Neural cell (in vitro differentiated cells): ENCODE results near the gene PTPRN2. TPM values are rescaled to one million over a fixed set of nuclear protein-coding genes. Genes with fewer than 3 reads are reported as not detected.

Source experiments
- H2AFZ ChIP-seq: fragments of 200-600, 300-800 bp; sonication (generic), shearing (Covaris generic); 2 replicates; pipeline ENCODE4 v1.6.0; 2014; ENCODE audit warnings: low read depth, mild to moderate bottlenecking, antibody characterized with exemption, low read length, moderate library complexity
- H3F3A ChIP-seq: fragments of 200-600 bp; shearing (Covaris generic); 2 replicates; pipeline ENCODE4 v1.6.1; 2016; ENCODE audit warnings: mild to moderate bottlenecking, moderate library complexity, mixed read lengths, antibody characterized with exemption, low read length; ENCODE audit not compliant: insufficient read depth, poor library complexity, severe bottlenecking
- H3K27ac ChIP-seq: fragments of 200-600, 300-800 bp; sonication (generic), shearing (Covaris generic); 2 replicates; pipeline ENCODE4 v1.5.1; 2014; ENCODE audit warnings: mild to moderate bottlenecking, low read length, moderate library complexity
- H3K27me3 ChIP-seq: fragments of 300-800, 200-600 bp; sonication (generic), shearing (Covaris generic); 2 replicates; pipeline ENCODE4 v1.6.0; 2014; ENCODE audit warnings: mild to moderate bottlenecking, low read depth, low read length, moderate library complexity; ENCODE audit not compliant: insufficient read depth
- H3K36me3 ChIP-seq: fragments of 300-800, 200-600 bp; sonication (generic), shearing (Covaris generic); 2 replicates; pipeline ENCODE4 v1.5.1; 2014; ENCODE audit warnings: mild to moderate bottlenecking, antibody characterized with exemption, low read length, moderate library complexity; ENCODE audit not compliant: insufficient read depth
- H3K4me2 ChIP-seq: fragments of 300-800, 200-600 bp; sonication (generic), shearing (Covaris generic); 2 replicates; pipeline ENCODE4 v1.6.0; 2014; ENCODE audit warnings: mild to moderate bottlenecking, low read length
- H3K4me3 ChIP-seq: fragments of 300-800, 200-600 bp; sonication (generic), shearing (Covaris generic); 2 replicates; pipeline ENCODE4 v1.5.1; 2014; ENCODE audit warnings: mild to moderate bottlenecking, low read length, moderate library complexity
- H3K79me2 ChIP-seq: fragments of 200-600 bp; shearing (Covaris generic); replicated peaks from 2 replicates; pipeline ENCODE4 v1.6.0; 2014; ENCODE audit warnings: mild to moderate bottlenecking, low read length, moderate library complexity; ENCODE audit not compliant: insufficient read depth
- H3K9ac ChIP-seq: fragments of 300-800, 200-600 bp; sonication (generic), shearing (Covaris generic); 2 replicates; pipeline ENCODE4 v1.6.1; 2016; ENCODE audit warnings: mild to moderate bottlenecking, low read length, mixed read lengths
- H3K9me2 ChIP-seq: fragments of 200-600 bp; shearing (Covaris generic); 2 replicates; pipeline ENCODE4 v1.6.1; 2016; ENCODE audit warnings: mild to moderate bottlenecking, low read length, mixed read lengths; ENCODE audit not compliant: insufficient read depth
- H3K9me3 ChIP-seq: fragments of 200-600, 300-800 bp; sonication (generic), shearing (Covaris generic); 2 replicates; pipeline ENCODE4 v1.6.1; 2016; ENCODE audit warnings: mild to moderate bottlenecking, mixed run types, low read length, moderate library complexity, mixed read lengths
- H4K20me1 ChIP-seq: fragments of 200-600 bp; shearing (Covaris generic); 2 replicates; pipeline ENCODE4 v1.6.1; 2016; ENCODE audit warnings: mild to moderate bottlenecking, mixed run types; ENCODE audit not compliant: insufficient read depth
- EP300 ChIP-seq: fragments of 450-650 bp; conservative IDR thresholded peaks from 2 replicates; pipeline ENCODE4 v1.6.1; 2014; ENCODE audit warnings: antibody characterized with exemption, mild to moderate bottlenecking, moderate library complexity; ENCODE audit not compliant: poor library complexity, severe bottlenecking
- EZH2 ChIP-seq: fragments of 200-600, 300-800 bp; shearing (Covaris generic), sonication (generic); IDR thresholded peaks from 2 replicates; pipeline ENCODE4 v1.6.1; 2014; ENCODE audit warnings: antibody characterized with exemption, low read length, borderline replicate concordance, mild to moderate bottlenecking; ENCODE audit not compliant: insufficient read depth, poor library complexity, severe bottlenecking
- MXI1 ChIP-seq: fragments of 450-650 bp; conservative IDR thresholded peaks from 2 replicates; pipeline ENCODE4 v1.6.1; 2014; ENCODE audit warnings: antibody characterized with exemption, mild to moderate bottlenecking; ENCODE audit not compliant: poor library complexity, severe bottlenecking
- POLR2AphosphoS5 ChIP-seq: IDR thresholded peaks from 2 replicates; pipeline ENCODE4 v1.6.1; 2012
- RAD21 ChIP-seq: fragments of 450-650 bp; conservative IDR thresholded peaks from 2 replicates; pipeline ENCODE4 v1.6.1; 2014; ENCODE audit warnings: antibody characterized with exemption, mild to moderate bottlenecking, moderate library complexity
- SMC3 ChIP-seq: fragments of 450-650 bp; conservative IDR thresholded peaks from 2 replicates; pipeline ENCODE4 v1.6.1; 2014; ENCODE audit warnings: antibody characterized with exemption, mild to moderate bottlenecking, moderate library complexity; ENCODE audit not compliant: poor library complexity
- TAF1 ChIP-seq: IDR thresholded peaks from 2 replicates; pipeline ENCODE4 v1.6.1; 2012; ENCODE audit warnings: low read depth
- polyA plus RNA-seq: library from polyadenylated mRNA; depleted of rRNA; stranded (reverse); fragments of >200 nt; gene quantifications from 2 replicates; pipeline ENCODE4 v1.2.3, GENCODE V29; 2014
- TF ChIP-seq, protein P1 (sequence below): fragments of 450-650 bp; IDR thresholded peaks from 2 replicates; pipeline ENCODE4 v1.5.1; 2014; ENCODE audit warnings: antibody characterized with exemption, mild to moderate bottlenecking, moderate library complexity; ENCODE audit not compliant: poor library complexity, severe bottlenecking
- TF ChIP-seq, protein P2 (sequence below): IDR thresholded peaks from 2 replicates; pipeline ENCODE4 v1.6.1; 2012; ENCODE audit warnings: borderline replicate concordance

The PTPRN2 gene
- polyA plus RNA-seq, 1 donor from 2014 or later = 31.0 TPM

DNA sequence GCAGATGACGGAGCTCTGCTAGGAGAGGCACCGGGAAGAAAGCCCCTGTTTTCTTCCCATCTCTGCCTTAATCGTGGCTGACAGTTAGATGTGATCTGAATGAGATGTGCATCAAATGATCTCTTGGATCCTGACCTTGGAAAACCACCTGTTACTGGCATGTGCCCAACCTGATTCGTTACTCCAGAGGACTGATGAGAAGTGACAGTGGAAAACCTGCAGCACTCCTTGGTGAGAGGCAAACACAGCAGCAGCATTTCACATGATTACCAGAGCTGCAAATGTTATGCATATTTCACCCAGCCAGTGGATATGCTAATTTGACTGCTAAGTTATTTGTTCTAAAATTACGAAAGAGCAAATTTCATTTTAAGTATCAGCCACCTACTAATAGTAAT lies 95.3 kb downstream of the PTPRN2 start:
- no peaks in the 10 kb centered on the region for H3K9me3 ChIP-seq
- H3K9ac ChIP-seq = peak overlapping the region; percentile 35
- H3K4me3 ChIP-seq = no peak overlapping the region
- H2AFZ ChIP-seq = no peak overlapping the region
- H3K27ac ChIP-seq = peak overlapping the region; percentile 56
- H3K79me2 ChIP-seq = no peaks in the 10 kb centered on the region
- H3K36me3 ChIP-seq = no peaks in the 10 kb centered on the region
- TF ChIP-seq, protein P1, sequence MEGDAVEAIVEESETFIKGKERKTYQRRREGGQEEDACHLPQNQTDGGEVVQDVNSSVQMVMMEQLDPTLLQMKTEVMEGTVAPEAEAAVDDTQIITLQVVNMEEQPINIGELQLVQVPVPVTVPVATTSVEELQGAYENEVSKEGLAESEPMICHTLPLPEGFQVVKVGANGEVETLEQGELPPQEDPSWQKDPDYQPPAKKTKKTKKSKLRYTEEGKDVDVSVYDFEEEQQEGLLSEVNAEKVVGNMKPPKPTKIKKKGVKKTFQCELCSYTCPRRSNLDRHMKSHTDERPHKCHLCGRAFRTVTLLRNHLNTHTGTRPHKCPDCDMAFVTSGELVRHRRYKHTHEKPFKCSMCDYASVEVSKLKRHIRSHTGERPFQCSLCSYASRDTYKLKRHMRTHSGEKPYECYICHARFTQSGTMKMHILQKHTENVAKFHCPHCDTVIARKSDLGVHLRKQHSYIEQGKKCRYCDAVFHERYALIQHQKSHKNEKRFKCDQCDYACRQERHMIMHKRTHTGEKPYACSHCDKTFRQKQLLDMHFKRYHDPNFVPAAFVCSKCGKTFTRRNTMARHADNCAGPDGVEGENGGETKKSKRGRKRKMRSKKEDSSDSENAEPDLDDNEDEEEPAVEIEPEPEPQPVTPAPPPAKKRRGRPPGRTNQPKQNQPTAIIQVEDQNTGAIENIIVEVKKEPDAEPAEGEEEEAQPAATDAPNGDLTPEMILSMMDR = no peak
- TF ChIP-seq, protein P2, sequence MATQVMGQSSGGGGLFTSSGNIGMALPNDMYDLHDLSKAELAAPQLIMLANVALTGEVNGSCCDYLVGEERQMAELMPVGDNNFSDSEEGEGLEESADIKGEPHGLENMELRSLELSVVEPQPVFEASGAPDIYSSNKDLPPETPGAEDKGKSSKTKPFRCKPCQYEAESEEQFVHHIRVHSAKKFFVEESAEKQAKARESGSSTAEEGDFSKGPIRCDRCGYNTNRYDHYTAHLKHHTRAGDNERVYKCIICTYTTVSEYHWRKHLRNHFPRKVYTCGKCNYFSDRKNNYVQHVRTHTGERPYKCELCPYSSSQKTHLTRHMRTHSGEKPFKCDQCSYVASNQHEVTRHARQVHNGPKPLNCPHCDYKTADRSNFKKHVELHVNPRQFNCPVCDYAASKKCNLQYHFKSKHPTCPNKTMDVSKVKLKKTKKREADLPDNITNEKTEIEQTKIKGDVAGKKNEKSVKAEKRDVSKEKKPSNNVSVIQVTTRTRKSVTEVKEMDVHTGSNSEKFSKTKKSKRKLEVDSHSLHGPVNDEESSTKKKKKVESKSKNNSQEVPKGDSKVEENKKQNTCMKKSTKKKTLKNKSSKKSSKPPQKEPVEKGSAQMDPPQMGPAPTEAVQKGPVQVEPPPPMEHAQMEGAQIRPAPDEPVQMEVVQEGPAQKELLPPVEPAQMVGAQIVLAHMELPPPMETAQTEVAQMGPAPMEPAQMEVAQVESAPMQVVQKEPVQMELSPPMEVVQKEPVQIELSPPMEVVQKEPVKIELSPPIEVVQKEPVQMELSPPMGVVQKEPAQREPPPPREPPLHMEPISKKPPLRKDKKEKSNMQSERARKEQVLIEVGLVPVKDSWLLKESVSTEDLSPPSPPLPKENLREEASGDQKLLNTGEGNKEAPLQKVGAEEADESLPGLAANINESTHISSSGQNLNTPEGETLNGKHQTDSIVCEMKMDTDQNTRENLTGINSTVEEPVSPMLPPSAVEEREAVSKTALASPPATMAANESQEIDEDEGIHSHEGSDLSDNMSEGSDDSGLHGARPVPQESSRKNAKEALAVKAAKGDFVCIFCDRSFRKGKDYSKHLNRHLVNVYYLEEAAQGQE = peak; percentile 39
- peaks cover 4% of the 10 kb centered on the region for H3F3A ChIP-seq
- no peak overlapping the region for H3K4me2 ChIP-seq
- no peaks in the 10 kb centered on the region for H4K20me1 ChIP-seq
- no peaks in the 10 kb centered on the region for H3K9me2 ChIP-seq
- no peaks in the 10 kb centered on the region for H3K27me3 ChIP-seq

DNA sequence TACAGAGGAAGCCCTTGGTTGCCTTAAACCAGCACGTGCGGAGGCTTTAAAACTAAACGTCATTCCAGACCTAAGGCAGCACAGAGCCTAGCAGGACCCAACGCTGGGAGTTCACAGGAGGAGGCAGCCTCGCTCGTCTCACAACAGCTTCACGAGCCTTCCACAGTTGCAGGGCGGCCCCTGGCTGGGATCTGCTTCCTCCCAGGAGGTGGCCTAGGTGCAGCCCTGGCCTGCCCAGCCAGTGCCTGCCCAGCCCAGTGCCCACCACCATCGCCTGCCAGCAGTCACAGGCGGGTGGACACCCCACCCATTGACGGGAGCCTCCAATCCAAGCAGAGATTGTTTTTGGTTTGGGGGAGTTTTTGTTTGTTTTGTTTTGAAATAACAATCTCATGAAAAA lies 96.5 kb downstream of the PTPRN2 start:
- H3K36me3 ChIP-seq = no peaks in the 10 kb centered on the region
- TF ChIP-seq POLR2AphosphoS5 = no peak
- H3K9ac ChIP-seq = no peak overlapping the region
- H3K27me3 ChIP-seq = no peaks in the 10 kb centered on the region
- H3K27ac ChIP-seq = no peak overlapping the region
- no peaks in the 10 kb centered on the region for H3K9me3 ChIP-seq
- no peak overlapping the region for H3K4me3 ChIP-seq
- no peaks in the 10 kb centered on the region for H3K9me2 ChIP-seq
- H2AFZ ChIP-seq = no peak overlapping the region
- H3F3A ChIP-seq = peaks cover 4% of the 10 kb centered on the region
- H3K4me2 ChIP-seq = no peak overlapping the region
- H4K20me1 ChIP-seq = no peaks in the 10 kb centered on the region
- no peaks in the 10 kb centered on the region for H3K79me2 ChIP-seq

DNA sequence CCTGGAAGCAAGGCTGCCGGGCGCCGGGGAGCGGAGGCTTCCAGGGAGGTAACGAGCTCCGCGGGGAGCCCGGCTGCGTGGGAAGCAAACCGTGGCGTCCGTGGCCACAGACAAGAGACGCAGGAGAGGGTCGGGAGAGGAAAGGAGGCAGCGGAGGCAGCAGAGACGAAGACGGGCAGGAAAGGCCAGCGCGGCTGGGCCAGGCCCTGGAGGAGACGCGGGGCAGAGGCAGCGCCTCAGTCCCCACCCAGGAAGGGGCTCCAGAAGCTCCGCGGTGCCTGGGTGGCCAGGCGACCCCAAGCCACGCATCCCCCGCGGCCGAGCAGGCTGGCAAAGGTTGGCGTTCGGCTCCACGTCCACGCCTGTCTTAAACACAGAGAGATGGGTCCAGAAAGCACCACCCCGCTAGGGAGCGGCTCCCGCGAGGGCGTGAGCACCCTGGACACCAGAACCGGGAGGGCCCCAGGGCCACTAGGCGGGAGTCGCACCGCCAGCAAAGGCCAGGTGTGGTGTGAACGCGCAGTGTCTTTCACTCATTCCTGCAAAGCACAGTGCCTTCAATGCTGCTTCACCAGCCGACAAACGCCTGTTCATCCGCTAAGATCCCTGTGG lies 97.3 kb downstream of the PTPRN2 start:
- TF ChIP-seq TAF1 (no peak), SMC3 (no peak), RAD21 (no peak), EP300 (no peak), POLR2AphosphoS5 (no peak), MXI1 (no peak), EZH2 (no peak)
- TF ChIP-seq, protein P1 = no peak
- no peak overlapping the region for H3K9ac ChIP-seq
- H3K9me3 ChIP-seq = no peaks in the 10 kb centered on the region
- no peak overlapping the region for H2AFZ ChIP-seq
- no peak overlapping the region for H3K4me3 ChIP-seq
- H3K79me2 ChIP-seq = no peaks in the 10 kb centered on the region
- no peaks in the 10 kb centered on the region for H3K36me3 ChIP-seq
- no peaks in the 10 kb centered on the region for H3K9me2 ChIP-seq
- no peak overlapping the region for H3K4me2 ChIP-seq
- no peaks in the 10 kb centered on the region for H4K20me1 ChIP-seq
- H3F3A ChIP-seq = no peaks in the 10 kb centered on the region
- H3K27ac ChIP-seq = no peak overlapping the region
- H3K27me3 ChIP-seq = no peaks in the 10 kb centered on the region
